Osteoblast (primary cell): Measurements from ENCODE around the gene SUMO3. TPM values are rescaled to one million over a fixed set of nuclear protein-coding genes. Genes with fewer than 3 reads are reported as not detected.

ENCODE experiments used
- DNase-seq: peaks from one replicate; pipeline ENCODE4 v3.0.0; 2011; ENCODE audit warnings: low spot score, mixed read lengths; ENCODE audit not compliant: insufficient read length; ENCODE audit errors: missing footprints
- H2AFZ ChIP-seq: 2 replicates; pipeline ENCODE4 v1.6.0; 2011; ENCODE audit warnings: mild to moderate bottlenecking, low read length
- H3K27ac ChIP-seq: 2 replicates; pipeline ENCODE4 v1.5.1; 2011; ENCODE audit warnings: mild to moderate bottlenecking, low read depth, low read length, moderate library complexity
- H3K27me3 ChIP-seq: 2 replicates; pipeline ENCODE4 v1.6.0; 2012; ENCODE audit warnings: mild to moderate bottlenecking, control low read depth, inconsistent platforms, low read length, moderate library complexity; ENCODE audit not compliant: insufficient read depth
- H3K36me3 ChIP-seq: 2 replicates; pipeline ENCODE4 v1.5.1; 2011; ENCODE audit warnings: mild to moderate bottlenecking, low read length, control low read depth, moderate library complexity; ENCODE audit not compliant: insufficient read depth
- H3K4me1 ChIP-seq: 2 replicates; pipeline ENCODE4 v1.5.1; 2011; ENCODE audit warnings: mild to moderate bottlenecking, low read length, control low read depth, moderate library complexity; ENCODE audit not compliant: insufficient read depth
- H3K4me2 ChIP-seq: 2 replicates; pipeline ENCODE4 v1.6.0; 2011; ENCODE audit warnings: mild to moderate bottlenecking, low read length; ENCODE audit not compliant: insufficient read depth
- H3K4me3 ChIP-seq: fragments of 200-600 bp; sonication (generic); 3 replicates; pipeline ENCODE4 v1.5.1; 2012; ENCODE audit warnings: mild to moderate bottlenecking, low read length, inconsistent platforms; ENCODE audit not compliant: insufficient read depth
- H3K79me2 ChIP-seq: 2 replicates; pipeline ENCODE4 v1.6.0; 2012; ENCODE audit warnings: mild to moderate bottlenecking, low read length, control low read depth, inconsistent platforms; ENCODE audit not compliant: insufficient read depth
- H3K9me3 ChIP-seq: 2 replicates; pipeline ENCODE4 v1.5.1; 2011; ENCODE audit warnings: low read depth, low read length, control low read depth
- H4K20me1 ChIP-seq: 2 replicates; pipeline ENCODE4 v1.6.0; 2012; ENCODE audit warnings: mild to moderate bottlenecking, low read length, control low read depth; ENCODE audit not compliant: insufficient read depth
- total RNA-seq: library from RNA; depleted of rRNA; stranded (reverse); fragments of >200 nt; gene quantifications from 2 replicates; pipeline ENCODE4 v1.2.3, GENCODE V29; 2012
- TF ChIP-seq, protein P1 (sequence below): IDR thresholded peaks from 2 replicates; pipeline ENCODE4 v1.5.1; 2011; ENCODE audit warnings: mild to moderate bottlenecking, low read depth, low read length, moderate library complexity; ENCODE audit errors: extremely low read depth

The SUMO3 gene
- total RNA-seq, 1 donor = 80.7 TPM

DNA sequence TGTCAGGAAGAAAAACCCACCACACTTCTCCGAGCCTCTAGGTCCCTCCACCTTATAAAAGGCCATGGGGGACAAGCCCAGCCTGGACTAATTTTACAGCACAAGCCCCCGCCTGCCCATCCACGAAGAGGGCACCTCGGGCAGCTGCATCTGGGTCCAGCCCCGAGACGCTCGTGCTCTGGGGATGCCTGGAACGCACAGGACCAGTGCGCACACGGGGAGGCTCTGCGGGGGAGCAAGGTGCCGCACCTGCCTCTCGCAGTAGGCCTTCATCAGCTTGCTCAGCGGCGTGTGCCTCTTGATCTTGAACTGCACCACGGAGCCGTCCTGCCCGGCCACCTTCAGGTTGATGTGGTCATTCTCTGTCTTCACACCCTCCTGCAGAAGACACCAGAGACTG is 4.1 kb downstream of the SUMO3 start:
- H3K27ac ChIP-seq = no peak overlapping the region
- H3K79me2 ChIP-seq = peaks cover 88% of the 10 kb centered on the region
- no peak overlapping the region for H2AFZ ChIP-seq
- TF ChIP-seq, protein P1, sequence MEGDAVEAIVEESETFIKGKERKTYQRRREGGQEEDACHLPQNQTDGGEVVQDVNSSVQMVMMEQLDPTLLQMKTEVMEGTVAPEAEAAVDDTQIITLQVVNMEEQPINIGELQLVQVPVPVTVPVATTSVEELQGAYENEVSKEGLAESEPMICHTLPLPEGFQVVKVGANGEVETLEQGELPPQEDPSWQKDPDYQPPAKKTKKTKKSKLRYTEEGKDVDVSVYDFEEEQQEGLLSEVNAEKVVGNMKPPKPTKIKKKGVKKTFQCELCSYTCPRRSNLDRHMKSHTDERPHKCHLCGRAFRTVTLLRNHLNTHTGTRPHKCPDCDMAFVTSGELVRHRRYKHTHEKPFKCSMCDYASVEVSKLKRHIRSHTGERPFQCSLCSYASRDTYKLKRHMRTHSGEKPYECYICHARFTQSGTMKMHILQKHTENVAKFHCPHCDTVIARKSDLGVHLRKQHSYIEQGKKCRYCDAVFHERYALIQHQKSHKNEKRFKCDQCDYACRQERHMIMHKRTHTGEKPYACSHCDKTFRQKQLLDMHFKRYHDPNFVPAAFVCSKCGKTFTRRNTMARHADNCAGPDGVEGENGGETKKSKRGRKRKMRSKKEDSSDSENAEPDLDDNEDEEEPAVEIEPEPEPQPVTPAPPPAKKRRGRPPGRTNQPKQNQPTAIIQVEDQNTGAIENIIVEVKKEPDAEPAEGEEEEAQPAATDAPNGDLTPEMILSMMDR = no peak
- H3K4me1 ChIP-seq = peaks cover 21% of the 10 kb centered on the region
- no peaks in the 10 kb centered on the region for H3K27me3 ChIP-seq
- H3K9me3 ChIP-seq = no peaks in the 10 kb centered on the region
- peaks cover 62% of the 10 kb centered on the region for H4K20me1 ChIP-seq
- peak; percentile 73 for DNase-seq
- no peak overlapping the region for H3K4me3 ChIP-seq
- H3K4me2 ChIP-seq = no peak overlapping the region
- H3K36me3 ChIP-seq = peaks cover 37% of the 10 kb centered on the region

DNA sequence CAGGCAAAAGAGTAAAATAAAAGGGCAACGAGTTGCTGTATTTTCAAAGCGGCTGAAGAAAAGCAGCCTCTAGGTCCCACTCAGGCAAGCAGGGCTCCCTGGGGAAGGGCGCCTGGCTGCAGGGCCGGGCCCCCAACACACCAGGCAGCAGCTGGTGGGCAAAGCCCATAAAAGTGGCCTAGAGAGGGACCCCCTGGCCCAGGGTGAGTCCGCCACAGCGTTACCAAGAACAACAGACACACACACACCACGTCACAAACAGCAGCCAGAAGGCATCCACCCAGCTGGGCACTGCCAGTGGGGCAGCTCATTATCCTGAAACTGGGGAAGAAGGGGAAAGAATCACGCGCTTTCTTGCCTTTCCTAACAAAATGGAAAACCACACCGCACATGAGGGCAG is 4.7 kb downstream of the SUMO3 start:
- Histone ChIP-seq H3K4me3 (no peak overlapping the region), H3K79me2 (peaks cover 91% of the 10 kb centered on the region), H3K4me1 (peaks cover 21% of the 10 kb centered on the region), H3K36me3 (peaks cover 41% of the 10 kb centered on the region), H3K27ac (no peak overlapping the region), H3K4me2 (no peak overlapping the region), H4K20me1 (peaks cover 66% of the 10 kb centered on the region), H3K27me3 (no peaks in the 10 kb centered on the region), H2AFZ (no peak overlapping the region), H3K9me3 (no peaks in the 10 kb centered on the region)
- DNase-seq = no peak
- TF ChIP-seq, protein P1 = no peak

DNA sequence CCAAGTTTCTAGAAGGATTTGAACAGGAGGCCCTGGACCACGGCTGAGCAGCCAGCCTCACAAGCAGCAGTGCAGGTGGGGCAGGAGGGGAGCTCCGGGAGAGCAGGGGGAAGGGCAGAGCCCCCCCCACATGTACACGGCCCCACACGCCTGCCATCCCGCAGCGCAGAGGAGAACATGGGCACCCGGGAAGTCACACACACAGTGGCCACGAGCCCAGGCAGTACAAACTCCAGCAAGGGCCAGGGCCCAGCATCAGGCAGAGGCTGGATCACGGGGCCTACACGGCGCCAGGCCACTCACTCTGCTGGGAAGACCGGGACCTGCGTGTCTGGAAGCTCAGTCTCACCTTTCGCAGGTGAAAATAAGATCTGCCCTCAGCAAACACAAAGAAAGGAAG is 5.2 kb downstream of the SUMO3 start:
- TF ChIP-seq, protein P1 = no peak
- DNase-seq = no peak
- Histone ChIP-seq H3K4me2 (no peak overlapping the region), H3K9me3 (no peaks in the 10 kb centered on the region), H3K4me3 (no peak overlapping the region), H4K20me1 (peaks cover 66% of the 10 kb centered on the region), H3K4me1 (peaks cover 21% of the 10 kb centered on the region), H3K27me3 (no peaks in the 10 kb centered on the region), H2AFZ (no peak overlapping the region), H3K27ac (no peak overlapping the region), H3K36me3 (peaks cover 43% of the 10 kb centered on the region), H3K79me2 (peaks cover 92% of the 10 kb centered on the region)

DNA sequence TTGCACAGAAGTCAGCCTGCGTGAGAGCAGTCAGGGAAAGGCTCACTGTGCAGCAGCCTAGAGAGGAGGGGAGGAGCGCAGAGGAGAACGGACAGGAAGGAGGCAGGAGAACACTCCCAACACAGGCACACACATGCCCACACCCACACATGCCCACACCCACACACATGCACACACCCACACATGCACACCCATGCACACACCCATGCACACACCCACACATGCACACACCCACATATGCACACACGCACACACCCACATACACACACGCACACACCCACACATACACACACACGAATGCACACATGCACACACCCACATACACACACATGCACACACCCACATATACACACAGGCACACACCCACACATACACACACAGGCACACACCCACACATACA is 7.1 kb downstream of the SUMO3 start:
- H3K4me1 ChIP-seq = peaks cover 13% of the 10 kb centered on the region
- H3K79me2 ChIP-seq = peaks cover 90% of the 10 kb centered on the region
- H2AFZ ChIP-seq = no peak overlapping the region
- DNase-seq = no peak
- H3K9me3 ChIP-seq = no peaks in the 10 kb centered on the region
- no peaks in the 10 kb centered on the region for H3K27me3 ChIP-seq
- no peak overlapping the region for H3K4me3 ChIP-seq
- H3K27ac ChIP-seq = no peak overlapping the region
- H4K20me1 ChIP-seq = peaks cover 63% of the 10 kb centered on the region
- no peak overlapping the region for H3K4me2 ChIP-seq
- H3K36me3 ChIP-seq = peaks cover 59% of the 10 kb centered on the region
- TF ChIP-seq, protein P1 = no peak
